Stimulated activated CD4-positive, alpha-beta T cell treated with anti-CD3 and anti-CD28 coated beads, Interleukin-4, amount 100 ng/mL, for 24 hours (primary cell): ENCODE results near the gene DHDDS.
A peak's percentile ranks its signal among the peaks of the same experiment; 100 is the strongest.
"Not testable (repeated sequence)": the region's sequence is repeated elsewhere in the genome, so short reads cannot be mapped to it uniquely, and the experiment has no call there.

ENCODE experiments used
- DNase-seq: peaks from one replicate; pipeline ENCODE4 v3.0.0-alpha.2; 2020

DHDDS gene

GRCh38 chr1:26477446-26478152 lies 45.5 kb downstream of the DHDDS start:
- no peak for DNase-seq

GRCh38 chr1:26478159-26478558 lies 46.0 kb downstream of the DHDDS start:
- no peak for DNase-seq

- no peak for DNase-seq
Measured at GRCh38 chr1:26478988-26479387, 46.9 kb downstream of the DHDDS start.

- DNase-seq: no peak
Measured at GRCh38 chr1:26482921-26483320, 50.8 kb downstream of the DHDDS start.

- no peak for DNase-seq
Measured at GRCh38 chr1:26483980-26484379, 51.9 kb downstream of the DHDDS start.

GRCh38 chr1:26490155-26490554 lies 58.0 kb downstream of the DHDDS start:
- DNase-seq: no peak

GRCh38 chr1:26493267-26493666 lies 61.1 kb downstream of the DHDDS start:
- DNase-seq: no peak

- DNase-seq: no peak
Measured at GRCh38 chr1:26493938-26494337, 61.8 kb downstream of the DHDDS start.

GRCh38 chr1:26496861-26497260 lies 64.7 kb downstream of the DHDDS start:
- no peak for DNase-seq

- DNase-seq: no peak
Measured at GRCh38 chr1:26498894-26499293, 66.8 kb downstream of the DHDDS start.

GRCh38 chr1:26500488-26501175 lies 68.5 kb downstream of the DHDDS start:
- peak; percentile 90 for DNase-seq

- not testable (repeated sequence) for DNase-seq
Measured at GRCh38 chr1:26510711-26511110, 78.6 kb downstream of the DHDDS start.

- not testable (repeated sequence) for DNase-seq
Measured at GRCh38 chr1:26515836-26516235, 83.7 kb downstream of the DHDDS start.

- no peak for DNase-seq
Measured at GRCh38 chr1:26516987-26517765, 85.1 kb downstream of the DHDDS start.

- DNase-seq: no peak
Measured at GRCh38 chr1:26517766-26518049, 85.6 kb downstream of the DHDDS start.

- no peak for DNase-seq
Measured at GRCh38 chr1:26518355-26518754, 86.2 kb downstream of the DHDDS start.

- no peak for DNase-seq
Measured at GRCh38 chr1:26520339-26520738, 88.2 kb downstream of the DHDDS start.
